GM12878 (cell line): ENCODE data around the gene USP34.

Experiments used
- CHD4 ChIP-seq: fragments of 200-600 bp; sonication (generic); IDR thresholded peaks from 2 replicates; pipeline ENCODE4 v1.6.1; 2016; ENCODE audit warnings: mild to moderate bottlenecking
- CTCF ChIP-seq, 3 experiments: IDR thresholded peaks in 2 of 3; conservative IDR thresholded peaks in 1 of 3; 2 replicates each; pipeline ENCODE4 v1.5.1; 2011; ENCODE audit warnings: low read depth in 3 of 3, low read length in 3 of 3, mild to moderate bottlenecking in 3 of 3, control low read depth in 2 of 3, moderate library complexity in 2 of 3, inconsistent platforms in 1 of 3, mixed read lengths in 1 of 3; ENCODE audit not compliant: control insufficient read depth in 2 of 3, insufficient read depth in 1 of 3; ENCODE audit errors: extremely low read depth in 1 of 3
- IRF4 ChIP-seq: IDR thresholded peaks from 2 replicates; pipeline ENCODE4 v1.6.1; 2011; ENCODE audit warnings: low read depth, low read length
- MEF2A ChIP-seq: IDR thresholded peaks from 2 replicates; pipeline ENCODE4 v1.6.1; 2011; ENCODE audit warnings: low read depth, mild to moderate bottlenecking, low read length, moderate library complexity; ENCODE audit not compliant: insufficient read depth
- MYC ChIP-seq: IDR thresholded peaks from 2 replicates; pipeline ENCODE4 v1.6.1; 2011; ENCODE audit warnings: mild to moderate bottlenecking, low read length, moderate library complexity, inconsistent platforms; ENCODE audit not compliant: insufficient read depth, insufficient replicate concordance, insufficient read length, severe bottlenecking
- POLR2A ChIP-seq: IDR thresholded peaks from 2 replicates; pipeline ENCODE4 v1.6.1; 2011; ENCODE audit warnings: low read depth, mild to moderate bottlenecking, low read length
- POLR2AphosphoS5 ChIP-seq: IDR thresholded peaks from 2 replicates; pipeline ENCODE4 v1.6.1; 2011; ENCODE audit warnings: mild to moderate bottlenecking, low read length, inconsistent platforms
- SUZ12 ChIP-seq: fragments of 200-600 bp; sonication (generic); IDR thresholded peaks from one replicate; pipeline ENCODE4 v1.6.1; 2018; ENCODE audit warnings: antibody characterized with exemption, mild to moderate bottlenecking; ENCODE audit not compliant: unreplicated experiment
- TARDBP ChIP-seq: IDR thresholded peaks from 2 replicates; pipeline ENCODE4 v1.6.1; 2016; ENCODE audit warnings: borderline replicate concordance

DNA sequence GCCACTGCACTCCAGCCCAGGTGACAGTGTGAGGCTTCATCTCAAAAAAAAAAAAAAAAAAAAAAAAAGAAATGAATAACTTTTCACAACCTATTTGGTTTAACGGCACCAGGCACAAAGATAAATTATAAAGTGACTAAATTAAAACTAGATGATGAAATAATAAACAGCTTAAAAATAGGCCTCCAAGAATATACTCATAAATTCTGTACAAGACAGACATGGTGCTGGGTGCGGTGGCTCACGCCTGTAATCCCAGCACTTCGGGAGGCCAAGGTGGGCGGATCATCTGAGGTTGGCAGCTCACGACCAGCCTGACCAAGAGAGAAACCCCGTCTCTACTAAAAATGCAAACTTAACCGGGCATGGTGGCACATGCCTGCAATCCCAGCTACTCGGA is 19.7 kb downstream of the USP34 start:
- no peak for TF ChIP-seq CHD4
- no peak for TF ChIP-seq CTCF (IDR thresholded peaks at IDR 0.05 in 2 of 3, conservative IDR thresholded peaks at IDR 0.05 in 1 of 3; ENCODE audit: control insufficient read depth in 2 of 3, extremely low read depth in 1 of 3, insufficient read depth in 1 of 3, low read depth in 3 of 3, low read length in 3 of 3)
- TF ChIP-seq POLR2A: no peak
- TF ChIP-seq POLR2AphosphoS5: no peak
- TF ChIP-seq IRF4: no peak
- TF ChIP-seq MEF2A: no peak
- TF ChIP-seq SUZ12: no peak
- no peak for TF ChIP-seq TARDBP
- TF ChIP-seq MYC: no peak
